Measurements from ENCODE around the gene TANC1. TPM values are rescaled to one million over a fixed set of nuclear protein-coding genes. Genes with fewer than 3 reads are reported as not detected.

TANC1 gene
- total RNA-seq, 2 donors from 2014 or later: 2.9 to 9.5 TPM

DNA sequence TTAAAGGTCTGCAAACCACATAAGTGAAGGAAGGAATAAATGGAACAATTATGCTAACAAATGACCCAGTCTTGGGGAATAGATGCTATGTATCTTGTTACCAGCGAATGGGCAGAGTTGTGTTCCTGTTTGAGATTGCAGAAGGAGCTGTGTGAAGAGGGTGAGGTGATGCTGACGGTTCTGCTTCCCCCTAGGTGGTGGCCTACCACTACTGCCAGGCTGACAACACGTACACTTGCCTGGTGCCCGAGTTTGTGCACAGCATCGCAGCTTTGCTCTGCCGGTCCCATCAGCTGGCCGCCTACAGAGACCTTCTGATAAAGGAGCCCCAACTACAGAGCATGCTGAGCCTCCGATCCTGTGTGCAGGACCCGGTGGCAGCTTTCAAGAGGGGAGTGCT is 206.3 kb downstream of the TANC1 start:
- 96 to 97% methylated on average over 6 to 9 of the region's 9 CpGs for WGBS, 2 experiments (ENCODE audit: insufficient coverage in 1 of 2, insufficient read length in 1 of 2)
- Histone ChIP-seq H3K4me1 (ENCODE audit: control insufficient read depth, insufficient read depth, low read length) (no peaks in the 10 kb centered on the region), H3K27ac (ENCODE audit: low read depth, low read length) (no peak overlapping the region)

DNA sequence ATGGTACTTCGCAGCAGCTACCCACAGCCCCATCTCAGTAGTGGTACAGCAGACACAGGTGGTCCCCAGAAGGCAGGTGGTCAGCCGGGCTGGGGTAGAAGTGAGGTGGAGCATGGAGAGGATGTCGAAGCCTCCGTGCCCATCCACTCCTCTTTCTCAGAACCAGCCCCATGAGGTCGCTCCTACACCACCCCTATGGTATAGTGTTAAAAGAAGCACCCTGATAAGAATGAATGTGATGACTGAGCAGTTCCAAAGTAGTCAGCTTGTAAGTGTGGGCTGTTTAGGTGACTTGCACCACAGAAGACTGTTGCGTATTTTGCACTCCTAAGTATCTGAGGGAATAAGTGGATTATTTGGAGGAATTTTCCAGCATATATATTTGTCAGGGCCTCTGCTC is 206.7 kb downstream of the TANC1 start:
- H3K4me3 Mint-ChIP-seq: no peak overlapping the region
- no peaks in the 10 kb centered on the region for H3K4me1 ChIP-seq (ENCODE audit: control insufficient read depth, insufficient read depth, low read length)
- no peaks in the 10 kb centered on the region for H3K9me3 ChIP-seq (ENCODE audit: control insufficient read depth, low read length)
- peaks cover 88% of the 10 kb centered on the region for H3K36me3 ChIP-seq (ENCODE audit: control insufficient read depth, insufficient read depth, low read length)
- no peak overlapping the region for H3K27ac Mint-ChIP-seq
- TF ChIP-seq, protein P1, sequence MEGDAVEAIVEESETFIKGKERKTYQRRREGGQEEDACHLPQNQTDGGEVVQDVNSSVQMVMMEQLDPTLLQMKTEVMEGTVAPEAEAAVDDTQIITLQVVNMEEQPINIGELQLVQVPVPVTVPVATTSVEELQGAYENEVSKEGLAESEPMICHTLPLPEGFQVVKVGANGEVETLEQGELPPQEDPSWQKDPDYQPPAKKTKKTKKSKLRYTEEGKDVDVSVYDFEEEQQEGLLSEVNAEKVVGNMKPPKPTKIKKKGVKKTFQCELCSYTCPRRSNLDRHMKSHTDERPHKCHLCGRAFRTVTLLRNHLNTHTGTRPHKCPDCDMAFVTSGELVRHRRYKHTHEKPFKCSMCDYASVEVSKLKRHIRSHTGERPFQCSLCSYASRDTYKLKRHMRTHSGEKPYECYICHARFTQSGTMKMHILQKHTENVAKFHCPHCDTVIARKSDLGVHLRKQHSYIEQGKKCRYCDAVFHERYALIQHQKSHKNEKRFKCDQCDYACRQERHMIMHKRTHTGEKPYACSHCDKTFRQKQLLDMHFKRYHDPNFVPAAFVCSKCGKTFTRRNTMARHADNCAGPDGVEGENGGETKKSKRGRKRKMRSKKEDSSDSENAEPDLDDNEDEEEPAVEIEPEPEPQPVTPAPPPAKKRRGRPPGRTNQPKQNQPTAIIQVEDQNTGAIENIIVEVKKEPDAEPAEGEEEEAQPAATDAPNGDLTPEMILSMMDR (conservative IDR thresholded peaks at IDR 0.05): no peak
- no peak for DNase-seq
- no peaks in the 10 kb centered on the region for H3K9me3 Mint-ChIP-seq
- no peak overlapping the region for H3K9ac ChIP-seq (ENCODE audit: extremely low read depth, low read length, poor library complexity, severe bottlenecking)
- no peak overlapping the region for H3K4me3 ChIP-seq (ENCODE audit: low read length)
- H3K27me3 ChIP-seq (ENCODE audit: control insufficient read depth, insufficient read depth, low read length, poor library complexity, severe bottlenecking): no peaks in the 10 kb centered on the region
- no peak overlapping the region for H3K27ac ChIP-seq (ENCODE audit: low read depth, low read length)
- no peaks in the 10 kb centered on the region for H3K27me3 Mint-ChIP-seq (ENCODE audit: insufficient read depth)
- H3K36me3 Mint-ChIP-seq (ENCODE audit: low read depth): peaks cover 6% of the 10 kb centered on the region
- H3K4me1 Mint-ChIP-seq: peaks cover 6% of the 10 kb centered on the region
- 0 to 79% methylated on average over 1 to 6 of the region's 6 CpGs for WGBS, 2 experiments (ENCODE audit: insufficient coverage in 1 of 2, insufficient read length in 1 of 2)

More for the DNA sequence above, 206.3 kb downstream of the TANC1 start:
- Histone ChIP-seq H3K9ac (ENCODE audit: extremely low read depth, low read length, poor library complexity, severe bottlenecking) (no peak overlapping the region), H3K27me3 (ENCODE audit: control insufficient read depth, insufficient read depth, low read length, poor library complexity, severe bottlenecking) (no peaks in the 10 kb centered on the region), H3K36me3 (ENCODE audit: control insufficient read depth, insufficient read depth, low read length) (peaks cover 88% of the 10 kb centered on the region), H3K9me3 (ENCODE audit: control insufficient read depth, low read length) (no peaks in the 10 kb centered on the region), H3K4me3 (ENCODE audit: low read length) (no peak overlapping the region)
- Mint-ChIP-seq H3K36me3 (ENCODE audit: low read depth) (peaks cover 5% of the 10 kb centered on the region), H3K27ac (no peak overlapping the region), H3K9me3 (no peaks in the 10 kb centered on the region), H3K4me3 (no peak overlapping the region), H3K27me3 (ENCODE audit: insufficient read depth) (no peaks in the 10 kb centered on the region), H3K4me1 (peaks cover 6% of the 10 kb centered on the region)
- TF ChIP-seq, protein P1 (conservative IDR thresholded peaks at IDR 0.05): no peak
- no peak for DNase-seq

DNA sequence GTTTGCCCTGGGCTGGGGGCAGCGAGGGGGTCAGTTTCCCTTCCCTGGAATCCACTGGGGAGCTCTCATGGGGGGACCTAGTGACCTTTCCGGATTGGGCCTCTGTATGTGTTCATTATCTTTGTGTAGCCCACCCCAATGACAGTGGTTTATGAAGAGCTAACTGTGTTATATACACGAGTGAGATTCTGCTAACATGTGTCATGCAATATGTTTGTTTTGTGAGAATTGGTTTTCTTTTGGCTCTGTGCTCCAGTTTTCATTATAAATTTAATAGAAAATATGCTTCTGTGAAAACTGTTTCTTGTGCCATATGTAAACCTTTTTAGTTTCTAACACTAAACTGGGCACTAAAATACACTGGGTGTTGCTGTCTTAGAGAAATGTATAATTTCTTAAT is 207.5 kb downstream of the TANC1 start:
- DNase-seq: no peak
- Mint-ChIP-seq H3K4me1 (peaks cover 6% of the 10 kb centered on the region), H3K36me3 (ENCODE audit: low read depth) (peaks cover 12% of the 10 kb centered on the region), H3K27ac (no peak overlapping the region), H3K27me3 (ENCODE audit: insufficient read depth) (peaks cover 5% of the 10 kb centered on the region), H3K4me3 (no peak overlapping the region), H3K9me3 (no peaks in the 10 kb centered on the region)
- Histone ChIP-seq H3K27ac (ENCODE audit: low read depth, low read length) (no peak overlapping the region), H3K36me3 (ENCODE audit: control insufficient read depth, insufficient read depth, low read length) (peaks cover 88% of the 10 kb centered on the region), H3K9ac (ENCODE audit: extremely low read depth, low read length, poor library complexity, severe bottlenecking) (no peak overlapping the region), H3K27me3 (ENCODE audit: control insufficient read depth, insufficient read depth, low read length, poor library complexity, severe bottlenecking) (no peaks in the 10 kb centered on the region), H3K9me3 (ENCODE audit: control insufficient read depth, low read length) (no peaks in the 10 kb centered on the region), H3K4me3 (ENCODE audit: low read length) (no peak overlapping the region), H3K4me1 (ENCODE audit: control insufficient read depth, insufficient read depth, low read length) (no peaks in the 10 kb centered on the region)
- 89% methylated on average over 3 of the region's 3 CpGs; no CpG with 5 or more reads in 1 of the 2 experiments for WGBS, 2 experiments (ENCODE audit: insufficient coverage in 1 of 2, insufficient read length in 1 of 2)
- TF ChIP-seq, protein P1 (conservative IDR thresholded peaks at IDR 0.05): no peak
